CD4-positive, CD25-positive, alpha-beta regulatory T cell (primary cell): Measurements from ENCODE around the gene PLCB4. TPM values are rescaled to one million over a fixed set of nuclear protein-coding genes. Genes with fewer than 3 reads are reported as not detected.

Source experiments
- ATAC-seq, 2 donors: fragments of 150-1000 bp; cut with Tn5 transposase; one replicate each; pipeline ENCODE4 v1.10.0; 2021; ENCODE audit warnings: low read depth in 2 of 2, moderate number of reproducible peaks in 2 of 2, moderate library complexity in 1 of 2
- DNase-seq, 3 donors: peaks; one replicate each; pipeline versions ENCODE4 v3.0.0 to v3.0.0-alpha.2; 2012 to 2022; ENCODE audit warnings: mixed read lengths in 1 of 3
- H3K27ac ChIP-seq: one replicate; pipeline ENCODE4 v1.7.0; 2013; ENCODE audit warnings: mild to moderate bottlenecking, low read length; ENCODE audit not compliant: insufficient read depth, poor library complexity, severe bottlenecking
- H3K27me3 ChIP-seq: one replicate; pipeline ENCODE4 v1.7.0; 2013; ENCODE audit warnings: low read length; ENCODE audit not compliant: control insufficient read depth, insufficient read depth
- H3K36me3 ChIP-seq: one replicate; pipeline ENCODE4 v1.7.0; 2013; ENCODE audit warnings: mild to moderate bottlenecking, low read length, moderate library complexity; ENCODE audit not compliant: control insufficient read depth, insufficient read depth
- H3K4me1 ChIP-seq: 2 replicates; pipeline ENCODE4 v1.7.0; 2013; ENCODE audit warnings: mild to moderate bottlenecking, low read length; ENCODE audit not compliant: insufficient read depth, control insufficient read depth, poor library complexity, severe bottlenecking
- H3K4me3 ChIP-seq: one replicate; pipeline ENCODE4 v1.7.0; 2013; ENCODE audit warnings: low read depth, mild to moderate bottlenecking, low read length, moderate library complexity
- H3K9me3 ChIP-seq, 2 experiments: 1 replicate in 1 of 2; 2 replicates in 1 of 2; pipeline ENCODE4 v1.7.0; 2013; ENCODE audit warnings: low read length in 2 of 2, mild to moderate bottlenecking in 1 of 2, moderate library complexity in 1 of 2; ENCODE audit not compliant: control insufficient read depth in 2 of 2
- H3K27ac Mint-ChIP-seq, 3 donors: one replicate each; pipeline ENCODE4 v1.8.0; 2020 to 2022; ENCODE audit warnings: mild to moderate bottlenecking in 3 of 3, mixed read lengths in 3 of 3, moderate library complexity in 2 of 3
- H3K27me3 Mint-ChIP-seq: one replicate; pipeline ENCODE4 v1.8.0; 2022; ENCODE audit warnings: mild to moderate bottlenecking, mixed read lengths
- H3K36me3 Mint-ChIP-seq: one replicate; pipeline ENCODE4 v1.8.0; 2020; ENCODE audit warnings: mixed read lengths
- H3K4me1 Mint-ChIP-seq, 4 donors: one replicate each; pipeline ENCODE4 v1.8.0; 2020 to 2022; ENCODE audit warnings: mixed read lengths in 4 of 4, mild to moderate bottlenecking in 1 of 4
- H3K4me3 Mint-ChIP-seq, 4 donors: one replicate each; pipeline ENCODE4 v1.8.0; 2020 to 2022; ENCODE audit warnings: mild to moderate bottlenecking in 4 of 4, mixed read lengths in 4 of 4, moderate library complexity in 3 of 4
- H3K9me3 Mint-ChIP-seq, 7 donors: one replicate each; pipeline ENCODE4 v1.8.0; 2020 to 2022; ENCODE audit warnings: mixed read lengths in 7 of 7, mild to moderate bottlenecking in 3 of 7, moderate library complexity in 2 of 7
- polyA plus RNA-seq, 4 donors: library from polyadenylated mRNA; unstranded; fragments of 300-500 nt; fragmentation: Illumina TruSeq; gene quantifications; one replicate each; pipeline ENCODE4 v1.2.3, GENCODE V29; 2021
- total RNA-seq: library from RNA; stranded (reverse); gene quantifications from one replicate; pipeline ENCODE4 v1.2.3, GENCODE V29; 2022

Gene PLCB4
- total and polyA plus RNA-seq, 5 donors from 2014 or later: 0.94 TPM; not detected in 4

DNA sequence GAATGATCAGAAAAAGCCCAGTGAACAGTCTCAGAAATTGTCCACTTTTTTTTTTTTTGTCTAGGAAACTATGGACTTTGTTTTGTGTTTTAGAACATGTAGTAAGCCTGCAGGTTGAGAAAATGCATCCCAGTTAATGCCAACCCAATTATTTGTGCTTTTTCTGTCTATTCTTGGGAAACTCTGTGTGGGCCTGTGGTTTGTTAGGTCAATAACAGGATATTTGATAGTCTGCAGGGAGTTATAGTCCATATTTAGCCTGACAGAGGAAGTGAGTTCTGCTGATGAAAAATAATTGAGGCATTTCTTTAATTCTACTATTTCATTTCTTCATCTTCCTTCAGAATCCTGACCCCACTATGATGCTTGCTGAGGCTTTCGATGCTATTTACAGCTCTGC, 291.5 kb downstream of the PLCB4 start:
- Histone ChIP-seq H3K27ac (no peak overlapping the region), H3K27me3 (no peaks in the 10 kb centered on the region), H3K4me3 (no peak overlapping the region), H3K36me3 (no peaks in the 10 kb centered on the region), H3K4me1 (no peaks in the 10 kb centered on the region), H3K9me3 (no peaks in the 10 kb centered on the region)
- Mint-ChIP-seq H3K27ac (no peak overlapping the region), H3K36me3 (no peaks in the 10 kb centered on the region), H3K27me3 (peaks cover 4% of the 10 kb centered on the region), H3K9me3 (peaks cover 0 to 2% (median 0%) of the 10 kb centered on the region in 7 donors), H3K4me1 (no peaks in the 10 kb centered on the region), H3K4me3 (no peak overlapping the region)
- DNase-seq (no peak), ATAC-seq (no peak)

DNA sequence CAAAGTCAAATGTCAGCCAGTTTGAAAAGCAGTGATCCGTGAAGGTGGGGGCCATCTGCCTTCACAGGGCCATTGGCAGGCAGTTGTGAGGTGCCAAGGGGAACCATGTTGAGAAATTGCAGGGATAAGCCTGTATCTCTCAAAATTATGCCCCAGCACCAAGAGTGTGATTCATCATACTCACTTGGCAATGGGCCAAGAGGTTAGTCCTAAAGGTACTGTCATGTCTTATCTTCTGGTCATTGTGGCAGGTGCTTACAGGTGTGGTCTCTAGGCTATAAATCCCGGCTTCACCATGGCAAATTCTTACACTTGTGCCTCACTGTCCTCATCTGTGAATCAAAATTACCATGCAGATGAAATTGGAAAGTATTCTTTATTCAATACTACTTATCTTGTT, 294.8 kb downstream of the PLCB4 start:
- peaks cover 4% of the 10 kb centered on the region for H3K27me3 Mint-ChIP-seq
- H3K4me1 Mint-ChIP-seq: no peaks in the 10 kb centered on the region
- H3K4me3 Mint-ChIP-seq: no peak overlapping the region
- no peaks in the 10 kb centered on the region for H3K36me3 Mint-ChIP-seq
- DNase-seq (no peak), ATAC-seq (no peak)
- H3K4me3 ChIP-seq: no peak overlapping the region
- no peaks in the 10 kb centered on the region for H3K36me3 ChIP-seq
- no peak overlapping the region for H3K27ac ChIP-seq
- no peaks in the 10 kb centered on the region for H3K9me3 ChIP-seq
- H3K9me3 Mint-ChIP-seq: peaks cover 0 to 2% (median 0%) of the 10 kb centered on the region in 7 donors
- H3K27ac Mint-ChIP-seq: no peak overlapping the region
- H3K4me1 ChIP-seq: no peaks in the 10 kb centered on the region
- H3K27me3 ChIP-seq: no peaks in the 10 kb centered on the region

DNA sequence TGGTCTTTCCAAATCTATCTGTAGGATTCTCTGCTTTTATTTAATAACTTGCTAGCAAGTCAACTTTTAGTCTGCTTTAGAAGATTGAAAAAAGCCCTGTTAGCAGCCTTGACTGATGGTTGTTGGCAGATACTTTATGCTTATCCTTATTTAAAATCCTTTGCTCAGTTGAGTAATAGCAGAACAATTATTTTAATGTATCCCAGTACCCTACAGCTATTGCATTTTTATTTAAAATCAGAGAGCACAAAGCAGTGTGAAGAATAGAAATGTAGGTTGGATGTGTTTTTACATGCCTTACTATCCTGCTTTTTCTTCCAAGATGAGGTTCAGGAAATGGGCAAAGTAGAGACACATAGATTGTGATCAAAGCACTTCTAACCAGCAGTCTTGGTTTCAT, 298.4 kb downstream of the PLCB4 start:
- no peak overlapping the region for H3K4me3 Mint-ChIP-seq
- no peaks in the 10 kb centered on the region for H3K36me3 Mint-ChIP-seq

DNA sequence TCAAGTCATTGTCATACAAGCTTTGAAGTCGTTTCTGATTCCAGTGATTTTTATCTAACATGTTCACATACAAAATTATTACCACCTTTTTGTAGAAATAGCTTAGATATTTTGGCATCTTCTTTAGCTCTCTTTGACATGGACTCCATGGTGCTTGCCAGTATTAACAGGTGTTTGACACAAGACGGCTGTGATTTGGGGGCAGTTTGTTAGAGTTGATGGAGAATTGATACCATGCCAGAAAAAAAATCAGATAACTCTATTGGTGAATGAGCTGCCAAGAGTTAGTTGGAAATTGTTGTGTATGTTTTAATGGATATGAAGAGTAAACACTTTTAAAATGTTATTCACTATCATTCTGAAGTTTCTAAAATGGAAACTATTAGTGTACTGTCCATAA, 298.9 kb downstream of the PLCB4 start:
- no peak overlapping the region for H3K27ac Mint-ChIP-seq
- no peak overlapping the region for H3K4me3 ChIP-seq
- DNase-seq (no peak), ATAC-seq (no peak)
- no peak overlapping the region for H3K4me3 Mint-ChIP-seq
- H3K27me3 Mint-ChIP-seq: no peaks in the 10 kb centered on the region
- H3K36me3 Mint-ChIP-seq: no peaks in the 10 kb centered on the region
- no peaks in the 10 kb centered on the region for H3K36me3 ChIP-seq
- H3K27me3 ChIP-seq: no peaks in the 10 kb centered on the region
- H3K4me1 Mint-ChIP-seq: no peaks in the 10 kb centered on the region
- H3K9me3 Mint-ChIP-seq: peaks cover 0 to 2% (median 0%) of the 10 kb centered on the region in 7 donors
- no peaks in the 10 kb centered on the region for H3K4me1 ChIP-seq
- H3K27ac ChIP-seq: no peak overlapping the region
- H3K9me3 ChIP-seq: no peaks in the 10 kb centered on the region

More for the DNA sequence above, 298.4 kb downstream of the PLCB4 start:
- H3K4me3 ChIP-seq: no peak overlapping the region
- Mint-ChIP-seq H3K27ac (no peak overlapping the region), H3K27me3 (no peaks in the 10 kb centered on the region), H3K4me1 (no peaks in the 10 kb centered on the region), H3K9me3 (peaks cover 0 to 2% (median 0%) of the 10 kb centered on the region in 7 donors)
- no peaks in the 10 kb centered on the region for H3K36me3 ChIP-seq
- no peak overlapping the region for H3K27ac ChIP-seq
- H3K27me3 ChIP-seq: no peaks in the 10 kb centered on the region
- no peaks in the 10 kb centered on the region for H3K9me3 ChIP-seq
- H3K4me1 ChIP-seq: no peaks in the 10 kb centered on the region
- no peak for DNase-seq
- no peak for ATAC-seq

DNA sequence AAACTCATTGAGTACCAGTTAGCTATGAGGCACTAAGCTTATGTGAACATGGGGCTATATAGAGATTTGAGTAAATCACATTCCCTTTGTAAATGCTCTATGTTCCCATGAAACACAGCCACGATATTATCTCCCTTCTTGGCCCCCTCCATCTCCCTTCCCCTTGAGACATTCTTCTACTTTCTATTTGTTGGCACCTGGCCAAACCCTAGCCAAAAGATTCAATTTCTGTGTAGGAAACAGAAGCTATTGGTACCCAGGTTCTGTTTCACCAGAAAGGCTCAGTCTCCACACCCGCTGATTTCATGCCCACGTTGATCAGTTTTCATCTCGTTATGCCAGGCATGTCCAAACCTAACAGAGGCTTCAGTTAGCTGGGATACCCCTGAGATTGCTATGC, 300.0 kb downstream of the PLCB4 start:
- Histone ChIP-seq H3K4me1 (no peaks in the 10 kb centered on the region), H3K9me3 (no peaks in the 10 kb centered on the region), H3K27ac (no peak overlapping the region), H3K36me3 (no peaks in the 10 kb centered on the region), H3K4me3 (no peak overlapping the region), H3K27me3 (no peaks in the 10 kb centered on the region)
- ATAC-seq: no peak
- no peaks in the 10 kb centered on the region for H3K27me3 Mint-ChIP-seq
- H3K4me1 Mint-ChIP-seq: no peaks in the 10 kb centered on the region
- no peaks in the 10 kb centered on the region for H3K36me3 Mint-ChIP-seq
- DNase-seq: no peak
- H3K4me3 Mint-ChIP-seq: peak overlapping the region in 1 of 4 donors; percentile 10
- peaks cover 0 to 2% (median 0%) of the 10 kb centered on the region in 7 donors for H3K9me3 Mint-ChIP-seq
- no peak overlapping the region for H3K27ac Mint-ChIP-seq

DNA sequence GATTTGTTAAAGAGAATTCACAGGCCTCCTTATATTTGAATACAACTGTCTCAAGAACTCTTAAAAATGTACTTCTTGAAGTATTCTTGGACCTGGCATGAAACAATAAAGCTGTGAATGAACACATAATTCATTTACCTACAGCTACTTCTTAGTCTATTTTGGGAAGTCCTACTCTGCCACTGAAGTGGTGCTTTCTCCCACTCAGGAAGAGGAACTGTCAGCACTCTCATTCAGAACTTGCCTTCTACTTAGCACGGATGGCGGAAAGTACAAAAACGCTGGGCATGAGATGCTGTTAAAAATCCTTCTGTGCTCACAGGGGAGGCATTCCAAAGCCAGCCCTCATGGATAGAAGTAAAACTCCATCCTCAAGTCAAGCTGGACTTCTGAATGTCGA, 300.7 kb downstream of the PLCB4 start:
- no peaks in the 10 kb centered on the region for H3K27me3 Mint-ChIP-seq

DNA sequence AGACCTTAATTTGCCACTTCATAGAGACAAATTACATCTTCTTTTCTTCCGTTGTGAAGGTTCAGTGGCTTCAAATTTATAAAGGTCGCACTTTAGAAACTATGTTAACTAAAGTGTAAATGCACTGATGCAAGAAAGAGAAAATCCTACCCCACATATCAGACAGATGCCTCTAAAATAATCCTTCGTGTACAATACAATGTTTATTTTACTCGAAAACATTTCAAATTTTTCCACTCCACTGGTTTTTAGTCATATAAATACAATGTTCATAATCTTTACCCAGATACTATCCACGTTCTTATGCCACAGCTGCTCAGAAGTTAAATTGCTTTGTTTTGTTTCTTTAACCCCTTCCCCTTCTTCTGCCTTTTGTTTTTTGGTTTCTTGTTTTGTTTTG, 305.2 kb downstream of the PLCB4 start:
- Histone ChIP-seq H3K36me3 (no peaks in the 10 kb centered on the region), H3K27ac (no peak overlapping the region), H3K4me3 (no peak overlapping the region), H3K4me1 (no peaks in the 10 kb centered on the region), H3K27me3 (no peaks in the 10 kb centered on the region), H3K9me3 (no peaks in the 10 kb centered on the region)
- Mint-ChIP-seq H3K9me3 (peaks cover 0 to 4% (median 0%) of the 10 kb centered on the region in 7 donors), H3K27me3 (no peaks in the 10 kb centered on the region), H3K36me3 (no peaks in the 10 kb centered on the region), H3K4me3 (no peak overlapping the region), H3K4me1 (no peaks in the 10 kb centered on the region), H3K27ac (no peak overlapping the region)
- DNase-seq (no peak), ATAC-seq (no peak)

More for the DNA sequence above, 300.7 kb downstream of the PLCB4 start:
- H3K4me1 ChIP-seq: no peaks in the 10 kb centered on the region
- H3K4me3 ChIP-seq: no peak overlapping the region
- H3K4me1 Mint-ChIP-seq: no peaks in the 10 kb centered on the region
- no peak for ATAC-seq
- H3K9me3 Mint-ChIP-seq: peaks cover 0 to 4% (median 0%) of the 10 kb centered on the region in 7 donors
- H3K36me3 Mint-ChIP-seq: no peaks in the 10 kb centered on the region
- no peak for DNase-seq
- no peak overlapping the region for H3K4me3 Mint-ChIP-seq
- no peaks in the 10 kb centered on the region for H3K27me3 ChIP-seq
- H3K27ac ChIP-seq: no peak overlapping the region
- H3K36me3 ChIP-seq: no peaks in the 10 kb centered on the region
- H3K27ac Mint-ChIP-seq: no peak overlapping the region
- H3K9me3 ChIP-seq: no peaks in the 10 kb centered on the region

DNA sequence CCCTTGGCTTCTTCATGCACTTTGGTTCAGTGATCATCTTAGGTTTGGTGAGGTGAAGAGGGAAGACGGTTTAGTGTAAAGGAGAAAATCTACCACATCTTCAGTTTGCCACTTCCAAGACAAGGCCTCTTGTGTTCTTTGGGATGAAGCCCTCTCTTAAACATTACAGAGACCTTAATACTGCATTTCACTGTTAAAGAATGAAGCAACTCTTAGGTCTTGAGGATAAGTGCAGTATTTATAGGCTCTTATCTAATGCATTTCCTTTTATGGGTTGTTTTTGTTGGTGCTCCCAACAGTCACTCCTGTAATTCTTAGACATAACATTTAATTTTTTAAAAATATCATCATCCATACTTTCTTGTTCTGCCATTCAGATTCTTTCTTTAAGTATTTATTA, 305.6 kb downstream of the PLCB4 start:
- Histone ChIP-seq H3K36me3 (no peaks in the 10 kb centered on the region), H3K27me3 (no peaks in the 10 kb centered on the region), H3K4me1 (no peaks in the 10 kb centered on the region), H3K4me3 (no peak overlapping the region), H3K27ac (no peak overlapping the region), H3K9me3 (no peaks in the 10 kb centered on the region)
- DNase-seq: no peak
- Mint-ChIP-seq H3K27ac (no peak overlapping the region), H3K27me3 (no peaks in the 10 kb centered on the region), H3K9me3 (peaks cover 0 to 5% (median 0%) of the 10 kb centered on the region in 7 donors), H3K4me3 (no peak overlapping the region), H3K36me3 (no peaks in the 10 kb centered on the region), H3K4me1 (no peaks in the 10 kb centered on the region)
- ATAC-seq: no peak
